HEK293 (cell line): ENCODE data around the gene PUM1.
A peak's percentile ranks its signal among the peaks of the same experiment; 100 is the strongest.

Source experiments
- CTCF ChIA-PET: fragments of 350-600 bp; formaldehyde crosslinking; extraction: SDS; loops from one replicate; lab custom pipeline; 2021; ENCODE audit warnings: antibody characterized with exemption; lab: Yijun Ruan, JAX
- POLR2A ChIA-PET: fragments of 300-600 bp; formaldehyde crosslinking; extraction: SDS; loops from one replicate; lab custom pipeline; 2020; ENCODE audit warnings: antibody characterized with exemption, inconsistent platforms; lab: Yijun Ruan, JAX
- H3K27ac ChIP-seq: fragments of 200-500 bp; sonication (Bioruptor generic); 2 replicates; pipeline ENCODE4 v1.5.1; 2014; ENCODE audit warnings: low read depth, low read length, control low read depth, inconsistent platforms; ENCODE audit errors: extremely low read depth
- H3K36me3 ChIP-seq, 2 experiments: fragments of 200-500 bp in 1 of 2; sonication (Bioruptor generic) in 1 of 2; 1 replicate in 1 of 2; 2 replicates in 1 of 2; pipeline ENCODE4 v1.5.1; 2014 to 2017; ENCODE audit warnings: inconsistent platforms in 2 of 2, low read length in 2 of 2; ENCODE audit not compliant: control insufficient read depth in 2 of 2, insufficient read depth in 1 of 2
- H3K4me1 ChIP-seq: fragments of 200-500 bp; sonication (Bioruptor generic); 2 replicates; pipeline ENCODE4 v1.5.1; 2014; ENCODE audit warnings: mild to moderate bottlenecking, low read length, inconsistent platforms; ENCODE audit not compliant: control insufficient read depth, insufficient read depth
- H3K4me3 ChIP-seq: 2 replicates; pipeline ENCODE4 v1.5.1; 2011; ENCODE audit warnings: low read depth, mild to moderate bottlenecking, control low read depth, low read length, moderate library complexity
- H3K9me3 ChIP-seq: fragments of 200-500 bp; sonication (Bioruptor generic); 2 replicates; pipeline ENCODE4 v1.5.1; 2014; ENCODE audit warnings: low read depth, low read length, inconsistent platforms; ENCODE audit not compliant: control insufficient read depth, insufficient read depth
- FEZF1 ChIP-seq: fragments of 450-650 bp; formaldehyde crosslinking; IDR thresholded peaks from 2 replicates; pipeline ENCODE4 v1.5.1; 2016; ENCODE audit warnings: missing biosample characterization, missing genetic modification characterization
- INSM2 ChIP-seq: fragments of 450-650 bp; formaldehyde crosslinking; IDR thresholded peaks from 2 replicates; pipeline ENCODE4 v1.5.1; 2016; ENCODE audit warnings: missing biosample characterization, missing genetic modification characterization
- PRDM10 ChIP-seq: fragments of 450-650 bp; formaldehyde crosslinking; IDR thresholded peaks from 2 replicates; pipeline ENCODE4 v1.5.1; 2016; ENCODE audit warnings: missing biosample characterization, missing genetic modification characterization
- PRDM4 ChIP-seq: fragments of 450-650 bp; formaldehyde crosslinking; IDR thresholded peaks from 2 replicates; pipeline ENCODE4 v1.5.1; 2017; ENCODE audit warnings: missing biosample characterization, missing genetic modification characterization
- PRDM6 ChIP-seq: fragments of 450-650 bp; formaldehyde crosslinking; IDR thresholded peaks from 2 replicates; pipeline ENCODE4 v1.5.1; 2017; ENCODE audit warnings: missing biosample characterization, missing genetic modification characterization
- WT1 ChIP-seq: fragments of 450-650 bp; formaldehyde crosslinking; IDR thresholded peaks from 2 replicates; pipeline ENCODE4 v1.5.1; 2016; ENCODE audit warnings: missing biosample characterization, missing genetic modification characterization
- ZBTB21 ChIP-seq: fragments of 450-650 bp; formaldehyde crosslinking; IDR thresholded peaks from 2 replicates; pipeline ENCODE4 v1.5.1; 2017; ENCODE audit warnings: missing biosample characterization, missing genetic modification characterization
- ZNF169 ChIP-seq: fragments of 450-650 bp; formaldehyde crosslinking; IDR thresholded peaks from 2 replicates; pipeline ENCODE4 v1.5.1; 2016; ENCODE audit warnings: missing biosample characterization, missing genetic modification characterization
- ZNF214 ChIP-seq: fragments of 450-650 bp; formaldehyde crosslinking; IDR thresholded peaks from 2 replicates; pipeline ENCODE4 v1.5.1; 2017; ENCODE audit warnings: missing biosample characterization, mild to moderate bottlenecking, missing genetic modification characterization, borderline replicate concordance
- ZNF335 ChIP-seq: fragments of 450-650 bp; formaldehyde crosslinking; conservative IDR thresholded peaks from 2 replicates; pipeline ENCODE4 v1.5.1; 2016; ENCODE audit warnings: missing biosample characterization, missing genetic modification characterization
- ZNF37A ChIP-seq: fragments of 450-650 bp; IDR thresholded peaks from 2 replicates; pipeline ENCODE4 v1.5.1; 2018; ENCODE audit warnings: missing biosample characterization, missing genetic modification characterization
- ZNF433 ChIP-seq: fragments of 450-650 bp; formaldehyde crosslinking; IDR thresholded peaks from 2 replicates; pipeline ENCODE4 v1.5.1; 2016; ENCODE audit warnings: missing biosample characterization, missing genetic modification characterization, low read depth
- ZNF529 ChIP-seq: fragments of 450-650 bp; formaldehyde crosslinking; IDR thresholded peaks from 2 replicates; pipeline ENCODE4 v1.5.1; 2017; ENCODE audit warnings: missing genetic modification characterization, missing biosample characterization; ENCODE audit not compliant: insufficient replicate concordance
- ZNF544 ChIP-seq: fragments of 450-650 bp; formaldehyde crosslinking; IDR thresholded peaks from 2 replicates; pipeline ENCODE4 v1.5.0; 2017; ENCODE audit warnings: missing biosample characterization, missing genetic modification characterization
- ZNF692 ChIP-seq: fragments of 450-650 bp; formaldehyde crosslinking; IDR thresholded peaks from 2 replicates; pipeline ENCODE4 v1.5.1; 2016; ENCODE audit warnings: missing biosample characterization, missing genetic modification characterization
- ZNF791 ChIP-seq: fragments of 450-650 bp; formaldehyde crosslinking; IDR thresholded peaks from 2 replicates; pipeline ENCODE4 v1.5.1; 2016; ENCODE audit warnings: missing biosample characterization, missing genetic modification characterization
- ZNF792 ChIP-seq: fragments of 450-650 bp; formaldehyde crosslinking; IDR thresholded peaks from 2 replicates; pipeline ENCODE4 v1.5.1; 2016; ENCODE audit warnings: missing biosample characterization, missing genetic modification characterization
- ZSCAN23 ChIP-seq: fragments of 450-650 bp; formaldehyde crosslinking; IDR thresholded peaks from 2 replicates; pipeline ENCODE4 v1.5.1; 2016; ENCODE audit warnings: missing biosample characterization, missing genetic modification characterization

PUM1 gene

DNA sequence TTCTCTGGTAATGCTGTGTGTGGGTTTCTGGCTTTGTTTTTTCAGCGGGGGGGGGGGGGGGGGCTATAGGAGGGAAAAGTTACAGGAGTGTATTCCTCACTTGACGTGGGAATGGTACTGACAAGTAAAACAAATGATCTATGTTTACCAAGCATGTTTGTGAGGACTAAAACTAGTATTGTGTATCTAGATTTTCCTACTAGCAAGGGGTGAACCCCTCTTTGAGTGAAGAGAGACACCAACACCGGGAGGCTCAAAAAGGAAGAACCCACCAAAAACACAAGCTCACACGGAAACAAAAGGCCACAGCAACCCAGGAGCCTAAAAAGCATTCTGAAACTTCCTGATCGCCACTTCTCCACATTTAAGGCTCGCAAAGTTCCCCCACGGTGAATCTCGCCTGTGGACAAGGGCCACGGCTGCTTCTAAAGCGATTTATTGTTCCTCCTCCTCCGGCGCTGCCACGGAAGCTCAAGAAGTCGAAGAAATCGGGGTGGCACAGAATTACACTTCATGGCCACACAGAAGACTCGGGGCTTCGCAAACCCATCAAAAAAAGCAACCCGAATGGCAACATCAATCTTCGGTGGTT lies 703 bp downstream of the PUM1 start:
- TF ChIP-seq ZNF335 (tag by site-specific recombination), result peak; percentile 53; the same call in 1 of the 2 replicates
- TF ChIP-seq PRDM4, result no peak
- peak; percentile 83 for TF ChIP-seq PRDM10 (tag by site-specific recombination)
- no peak for TF ChIP-seq INSM2 (tag by site-specific recombination)
- peaks cover 8% of the 10 kb centered on the region; the same call in 1 of the 2 replicates for H3K4me1 ChIP-seq
- peak overlapping the region; percentile 98 for H3K27ac ChIP-seq
- H3K4me3 ChIP-seq, result peak overlapping the region; percentile 82
- peaks cover 6 to 20% of the 10 kb centered on the region in 2 experiments; a peak in 2 of 3 replicates for H3K36me3 ChIP-seq
- CTCF ChIA-PET, result interaction anchor here (0.7 to 1.6 kb wide), 4 partner anchors 98 to 263 kb away, joined by 3 read pairs; no protein-coding TSS in a partner anchor
- POLR2A ChIA-PET, result interaction anchor here (0.7 to 1.6 kb wide), 8 partner anchors 10 to 241 kb away, joined by 3 to 6 read pairs (median 4); no protein-coding TSS in a partner anchor
- no peaks in the 10 kb centered on the region for H3K9me3 ChIP-seq

- TF ChIP-seq ZNF692 (tag by site-specific recombination) (no peak), ZBTB21 (tag by site-specific recombination) (no peak), WT1 (no peak), ZNF791 (tag by site-specific recombination) (no peak), ZNF529 (no peak), ZNF433 (tag by site-specific recombination) (no peak), ZSCAN23 (tag by site-specific recombination) (no peak), ZNF544 (tag by site-specific recombination) (no peak), PRDM4 (no peak), ZNF214 (no peak), FEZF1 (peak; percentile 18; the same call in 1 of the 2 replicates), PRDM6 (peak; percentile 50; the same call in 1 of the 2 replicates), ZNF792 (tag by site-specific recombination) (no peak), ZNF37A (tag by site-specific recombination) (no peak), ZNF169 (no peak)
- CTCF ChIA-PET, result interaction anchor here (0.7 kb wide), 3 partner anchors 99 to 263 kb away, joined by 3 read pairs; no protein-coding TSS in a partner anchor
- peak overlapping the region; percentile 82 for H3K4me3 ChIP-seq
- H3K9me3 ChIP-seq, result no peaks in the 10 kb centered on the region
- peak overlapping the region; percentile 98 for H3K27ac ChIP-seq
- H3K36me3 ChIP-seq, result peaks cover 9 to 26% of the 10 kb centered on the region in 2 experiments; a peak in 2 of 3 replicates
- peaks cover 8% of the 10 kb centered on the region; the same call in 1 of the 2 replicates for H3K4me1 ChIP-seq
- POLR2A ChIA-PET, result interaction anchor here (0.9 to 1.5 kb wide), 4 partner anchors 10 to 152 kb away, joined by 3 to 4 read pairs (median 3); no protein-coding TSS in a partner anchor
Measured at GRCh38 chr1:31064111-31064717, 1.3 kb downstream of the PUM1 start.
